GM19193 (cell line): Measurements from ENCODE around the gene PPP2R2B.

Source experiments
- POLR2A ChIP-seq: IDR thresholded peaks from 4 replicates; pipeline ENCODE4 v1.6.1; 2011; ENCODE audit not compliant: insufficient read depth, insufficient read length; ENCODE audit errors: extremely low read depth

PPP2R2B gene

DNA sequence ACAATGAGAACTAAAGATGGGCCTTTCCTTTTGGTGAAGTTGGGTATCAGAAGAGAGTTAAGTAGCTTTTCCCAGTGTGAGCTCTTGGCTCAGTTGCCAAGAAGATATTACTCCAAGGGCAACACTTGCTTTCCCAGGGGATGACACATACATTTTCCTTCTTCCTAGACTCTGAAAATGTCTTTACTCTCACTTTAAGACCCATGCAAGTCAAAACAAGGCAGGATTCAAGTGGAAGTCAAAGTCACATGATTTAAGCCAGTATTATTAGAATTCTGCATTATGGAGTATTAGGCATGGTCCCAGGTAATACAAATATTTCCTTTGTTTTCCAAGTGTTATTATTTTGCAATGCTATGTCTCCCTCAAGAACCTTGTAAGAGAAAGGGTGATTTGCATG lies 175.1 kb downstream of the PPP2R2B start:
- no peak for TF ChIP-seq POLR2A

DNA sequence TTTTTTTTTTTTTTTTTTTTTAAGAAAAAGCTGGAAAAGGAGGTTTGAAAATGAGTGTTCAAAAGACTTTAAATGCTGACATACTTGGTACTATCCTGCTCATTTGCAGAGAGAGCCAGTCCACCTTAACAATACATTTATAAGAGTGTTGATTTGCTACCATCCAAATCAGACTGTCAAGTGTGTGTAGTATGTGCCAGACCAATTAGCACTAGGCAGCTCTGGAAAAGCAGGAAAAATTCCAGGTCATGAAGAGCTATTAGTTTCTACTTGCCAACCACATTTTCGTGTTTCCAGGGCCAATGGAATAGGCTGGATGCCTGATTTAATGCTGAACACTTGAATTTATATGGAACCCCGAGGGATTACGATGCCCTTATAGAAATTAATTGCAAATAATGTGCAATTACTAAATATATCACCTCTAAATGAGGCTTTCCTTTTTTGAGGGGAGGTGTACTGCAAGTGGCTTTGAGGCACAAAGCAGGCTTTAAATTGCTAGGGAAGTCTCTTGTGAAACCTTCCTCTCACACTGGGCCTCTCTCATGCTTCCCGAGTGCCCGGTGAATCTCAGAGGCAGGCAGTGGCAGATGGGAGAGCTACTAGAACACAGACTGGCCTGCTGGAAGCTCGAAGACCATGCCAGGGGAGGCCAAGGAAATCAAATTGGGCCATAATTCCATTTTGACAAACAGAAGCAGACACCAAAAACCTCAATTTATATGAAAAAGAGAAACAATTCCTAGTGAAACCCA lies 178.7 kb downstream of the PPP2R2B start:
- no peak for TF ChIP-seq POLR2A

DNA sequence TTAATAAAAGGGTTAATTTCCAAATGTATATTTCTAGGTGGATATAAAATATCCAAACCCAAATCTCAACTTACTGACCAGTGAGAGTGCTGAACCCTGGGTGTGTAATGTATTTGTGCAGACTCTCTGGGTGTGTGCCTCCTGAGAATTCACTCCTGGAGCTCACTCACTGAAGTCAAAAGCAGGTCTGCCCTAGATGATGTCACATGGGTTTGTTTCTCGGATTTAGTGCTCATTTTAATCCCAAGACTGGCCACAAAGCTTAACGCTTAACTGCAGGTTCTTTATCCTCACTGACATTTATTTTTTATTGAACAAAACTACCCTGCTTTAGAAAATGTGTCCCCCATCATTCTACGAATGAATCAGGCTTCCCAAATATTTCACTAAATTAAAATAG lies 179.4 kb downstream of the PPP2R2B start:
- no peak for TF ChIP-seq POLR2A

DNA sequence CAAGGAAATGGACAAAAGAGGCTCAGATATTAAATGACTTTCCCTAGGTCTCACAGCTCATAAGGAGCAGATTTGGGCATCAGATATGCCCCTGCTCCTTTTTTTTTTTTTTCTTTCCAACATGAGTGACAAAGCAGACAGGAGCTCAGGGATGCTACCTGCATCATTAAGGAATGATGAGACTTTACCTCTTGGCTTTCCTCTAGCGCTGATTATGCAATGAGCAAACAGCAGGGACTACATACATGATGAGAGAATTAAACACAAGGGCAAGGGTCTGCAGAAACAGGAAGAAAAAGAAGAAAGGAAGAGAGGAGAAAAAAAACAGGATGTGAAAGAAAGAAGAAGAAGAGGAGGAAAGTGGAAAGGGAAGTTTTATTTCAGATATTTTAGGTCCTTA lies 179.9 kb downstream of the PPP2R2B start:
- no peak for TF ChIP-seq POLR2A

DNA sequence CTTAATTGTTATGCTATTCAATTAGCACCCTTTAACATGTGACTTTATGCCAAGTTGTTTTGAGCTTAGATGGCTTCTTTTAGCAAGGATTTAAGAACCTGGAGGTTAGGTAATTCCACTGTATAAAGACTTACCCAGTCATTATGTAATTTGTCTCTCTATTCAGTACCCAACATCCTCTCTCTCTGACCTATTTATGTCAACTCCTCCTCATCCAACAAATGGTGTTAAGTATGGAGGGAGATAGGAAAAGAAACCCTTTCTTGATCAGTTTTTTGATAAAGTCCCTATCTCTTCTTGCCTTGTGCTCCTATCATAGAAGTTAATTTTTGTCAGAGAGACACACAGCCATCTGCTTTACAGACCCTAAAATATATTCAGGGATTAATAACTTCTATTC lies 181.3 kb downstream of the PPP2R2B start:
- no peak for TF ChIP-seq POLR2A

DNA sequence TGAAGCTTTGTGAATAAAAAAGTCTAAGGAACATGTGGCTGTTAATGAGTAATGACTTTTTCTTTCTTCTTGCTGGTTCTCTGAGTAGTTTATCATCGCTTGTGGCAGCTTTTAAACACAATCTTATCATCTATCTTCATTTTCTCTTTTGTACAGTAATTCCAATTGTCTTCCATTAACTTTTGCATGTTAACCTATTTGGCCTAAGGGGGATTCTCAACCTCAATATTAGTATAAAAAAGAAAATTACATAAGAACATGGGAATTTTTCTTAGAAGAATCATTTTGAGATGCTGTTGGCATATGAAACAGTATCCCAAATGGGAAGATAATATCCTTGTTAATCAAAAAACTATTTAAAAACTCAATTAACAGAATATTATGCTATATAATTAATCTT lies 182.9 kb downstream of the PPP2R2B start:
- no peak for TF ChIP-seq POLR2A

DNA sequence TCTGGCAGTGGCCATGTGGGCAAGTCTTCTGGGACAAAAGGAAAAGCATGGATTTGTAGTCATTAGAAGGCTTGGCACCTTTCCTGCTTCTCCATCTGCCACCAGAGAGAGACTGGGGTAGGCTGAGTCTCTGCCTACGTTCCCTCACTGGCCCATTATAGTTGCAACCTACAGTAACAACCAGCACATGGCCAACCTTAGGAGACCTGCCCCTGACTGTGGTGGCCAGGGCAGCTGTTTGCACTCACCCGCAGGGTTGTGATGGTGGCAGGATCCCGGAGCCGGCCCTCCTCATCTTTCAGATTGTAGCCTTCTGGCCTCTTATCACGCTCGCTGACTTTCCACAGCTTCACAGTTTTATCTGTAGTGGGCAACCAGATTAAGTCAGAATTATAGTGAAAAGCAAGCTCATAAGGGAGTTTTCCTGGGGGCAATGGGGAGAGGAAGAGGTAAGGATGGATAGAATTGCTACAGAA lies 187.6 kb downstream of the PPP2R2B start:
- no peak for TF ChIP-seq POLR2A

DNA sequence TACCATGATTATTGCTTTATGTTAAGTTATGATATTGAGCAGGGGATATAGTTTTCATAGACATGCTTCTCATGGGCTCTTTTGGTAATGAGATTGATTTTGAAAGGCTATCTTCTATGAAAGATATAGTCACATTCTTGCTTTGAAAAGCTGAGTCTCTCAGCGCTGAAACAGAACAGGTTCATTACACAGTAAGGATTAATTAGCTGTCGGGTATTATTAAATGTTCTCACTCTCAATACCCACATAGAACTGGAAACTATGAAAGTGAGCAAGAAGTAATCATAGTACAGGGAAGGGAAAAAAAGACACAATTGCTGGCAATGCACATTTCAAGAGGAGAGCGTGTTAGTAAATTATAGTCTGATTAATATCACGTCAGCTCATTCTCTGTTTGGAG lies 190.9 kb downstream of the PPP2R2B start:
- no peak for TF ChIP-seq POLR2A

DNA sequence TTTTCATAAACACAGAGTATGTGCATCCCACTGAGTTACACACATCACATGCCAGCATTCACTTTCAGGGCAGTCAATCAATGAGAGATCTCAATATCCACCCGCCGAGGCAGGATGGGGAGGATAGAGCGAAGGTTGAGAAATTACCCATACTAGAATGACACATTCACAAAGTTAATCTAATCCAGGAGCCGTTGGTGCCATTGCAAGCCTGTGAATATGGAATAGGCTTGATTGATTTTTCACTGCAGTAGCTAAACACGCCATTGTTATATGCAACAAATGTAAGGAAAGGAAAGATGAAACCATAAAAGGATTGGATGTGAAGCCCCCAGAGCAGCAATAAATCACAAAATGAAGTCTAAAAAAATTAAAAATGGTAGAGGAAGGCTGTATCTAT lies 194.7 kb downstream of the PPP2R2B start:
- TF ChIP-seq POLR2A: no peak

DNA sequence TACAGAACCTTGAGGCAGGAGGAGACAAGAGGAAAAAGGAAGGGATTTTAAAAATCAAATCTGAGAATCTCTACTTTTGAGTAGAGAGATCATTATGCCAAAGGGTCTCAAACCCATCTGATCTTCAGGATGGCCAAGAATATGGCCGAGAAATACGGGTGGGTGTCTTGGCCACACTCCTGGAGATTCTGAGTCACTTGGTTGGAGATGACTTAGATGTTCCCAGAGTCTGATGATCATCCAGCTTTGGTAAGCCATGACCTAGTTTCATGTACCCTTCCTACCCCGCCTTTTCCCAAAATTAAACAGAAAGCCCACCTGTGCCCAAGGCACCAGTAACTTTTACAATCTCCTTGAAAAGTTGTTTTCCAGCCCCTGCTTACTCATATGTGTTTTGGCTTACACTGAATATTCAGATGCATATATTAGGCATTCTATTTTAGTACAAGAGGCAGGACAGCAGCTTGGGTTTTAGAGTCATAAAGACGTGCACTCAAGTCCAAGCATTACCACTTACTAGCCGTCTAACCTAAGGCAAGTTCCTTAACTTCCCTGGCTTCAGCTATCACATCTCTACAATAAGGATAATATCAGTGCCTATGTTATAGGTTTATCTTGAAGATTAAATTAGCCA lies 195.5 kb downstream of the PPP2R2B start:
- TF ChIP-seq POLR2A: no peak

DNA sequence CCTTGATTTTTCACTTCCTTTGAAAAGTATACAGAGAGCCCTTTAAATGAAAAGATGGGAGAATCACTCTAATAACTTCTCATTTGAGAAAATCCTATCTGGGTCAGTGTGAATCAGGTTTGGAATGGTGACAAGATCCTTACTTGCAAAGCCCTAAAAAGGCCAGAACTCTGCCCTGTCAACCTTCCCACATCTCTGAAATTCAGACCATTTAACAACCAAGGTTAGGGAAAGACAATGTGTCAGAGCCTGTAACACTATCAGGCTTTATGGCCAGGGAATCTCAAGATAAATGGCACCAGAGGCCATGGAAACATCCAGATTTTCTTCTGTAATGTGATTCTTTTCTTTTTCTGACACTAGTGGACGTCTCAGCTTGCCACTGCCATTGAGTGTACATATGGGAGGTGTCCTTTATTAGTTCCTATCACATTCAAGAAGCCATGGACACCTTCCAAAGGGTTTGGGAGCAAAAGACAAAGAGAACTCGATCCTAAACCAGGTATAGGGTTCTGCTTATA lies 196.9 kb downstream of the PPP2R2B start:
- no peak for TF ChIP-seq POLR2A

DNA sequence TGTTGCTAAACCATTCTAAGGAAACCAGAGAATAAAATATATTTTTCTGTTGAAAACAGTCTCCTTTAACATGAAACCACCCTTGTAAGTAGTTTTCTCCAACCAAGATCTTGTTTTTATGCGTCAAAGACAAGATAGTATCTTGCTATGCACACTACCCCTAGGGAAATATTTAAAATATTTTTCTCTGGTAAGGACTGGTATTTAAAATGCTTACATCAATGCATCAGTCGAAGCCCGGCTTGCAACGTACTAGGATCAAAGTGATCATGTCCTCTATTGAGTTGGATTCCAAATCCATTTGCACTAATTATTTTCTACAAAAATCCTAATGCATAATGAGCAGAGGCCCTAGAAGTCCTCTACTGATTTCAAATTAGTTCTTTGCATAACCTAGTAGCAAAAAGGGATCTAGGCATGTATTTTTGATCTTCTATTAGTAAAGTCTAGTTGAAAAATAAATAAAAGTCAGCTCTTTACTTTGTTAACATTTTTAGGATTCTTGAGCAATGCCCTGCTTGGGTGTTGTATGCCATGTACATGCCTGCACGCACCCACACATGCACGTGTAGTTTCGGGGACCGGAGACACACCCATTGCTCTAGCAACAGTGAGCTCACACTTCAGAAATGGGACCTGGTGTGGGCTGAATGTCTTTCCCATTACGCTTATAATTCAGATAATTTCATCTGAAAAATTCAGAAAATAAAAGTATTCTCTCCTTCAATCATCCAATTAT lies 197.5 kb downstream of the PPP2R2B start:
- TF ChIP-seq POLR2A: no peak

DNA sequence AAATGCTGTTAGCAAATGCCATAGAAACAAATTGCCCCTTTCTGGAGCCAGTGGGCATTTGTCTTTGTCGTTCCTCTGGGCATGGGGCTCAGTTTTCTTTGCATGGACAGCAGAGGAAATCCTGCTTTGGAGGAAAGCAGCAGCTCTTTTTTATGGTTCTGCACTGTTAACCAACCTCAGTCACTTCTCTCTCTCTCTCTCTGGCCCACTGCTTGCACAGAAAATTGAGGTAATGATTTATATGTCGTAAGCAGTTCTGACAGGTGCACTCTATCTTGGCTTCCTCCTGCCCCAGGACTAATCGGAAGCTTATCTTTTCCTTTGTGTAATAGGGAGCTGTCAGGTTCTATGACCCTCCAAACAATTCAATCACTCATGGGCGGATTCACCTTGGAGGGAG lies 202.9 kb downstream of the PPP2R2B start:
- TF ChIP-seq POLR2A: no peak

DNA sequence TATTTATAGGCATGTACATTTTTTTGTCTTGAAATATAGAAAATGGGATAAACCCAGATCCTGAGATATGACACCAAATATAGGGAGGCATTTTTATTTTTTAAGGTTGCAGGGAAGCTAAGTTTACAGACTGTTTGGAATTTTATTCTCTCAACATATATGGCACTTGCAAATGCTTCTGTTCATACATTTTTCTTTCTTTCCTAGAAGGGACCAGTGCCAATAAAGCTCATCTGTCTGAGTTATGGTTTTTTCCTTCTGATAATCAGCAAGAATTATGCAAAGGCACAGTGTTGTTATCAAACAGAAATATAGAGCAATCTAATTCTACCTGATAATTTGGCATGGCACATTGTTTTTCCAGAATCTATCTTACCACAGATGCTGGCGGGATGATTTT lies 205.7 kb downstream of the PPP2R2B start:
- no peak for TF ChIP-seq POLR2A

DNA sequence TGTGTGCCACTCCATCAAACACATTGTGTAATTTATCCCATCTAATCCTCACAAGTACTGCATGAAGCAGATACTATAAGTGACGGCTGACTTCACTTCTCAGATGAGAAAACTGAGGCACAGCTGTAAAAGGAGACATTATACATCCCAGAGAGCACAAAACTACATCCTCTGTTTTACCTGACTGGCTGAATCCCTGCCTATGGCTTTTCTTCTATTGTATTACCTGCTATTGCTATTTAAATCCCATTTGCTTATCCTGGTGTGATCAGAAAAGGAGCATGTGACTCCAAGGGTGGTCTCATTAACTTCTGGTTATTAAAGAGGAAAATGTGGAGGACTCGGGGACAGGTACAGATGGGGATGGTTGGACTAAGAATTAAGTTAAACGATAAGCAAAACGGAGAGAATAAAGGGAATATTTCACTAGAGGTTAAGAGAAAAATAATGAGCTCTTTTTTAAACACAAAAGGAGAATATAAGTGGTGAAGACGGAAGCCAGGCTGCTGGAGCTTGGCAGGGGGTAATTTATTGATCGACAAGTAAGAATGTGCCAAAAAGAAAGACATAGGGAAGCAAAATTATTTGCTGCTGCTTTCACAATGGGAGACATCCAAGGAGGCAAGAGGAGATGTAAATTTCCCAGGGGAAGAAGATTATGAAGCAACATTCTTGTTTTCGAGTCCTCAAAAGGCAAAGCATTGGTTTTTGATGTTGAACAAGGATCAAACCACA lies 206.8 kb downstream of the PPP2R2B start:
- TF ChIP-seq POLR2A: no peak
